Motor neuron (in vitro differentiated cells): ENCODE results near the gene LRCH4. TPM values are rescaled to one million over a fixed set of nuclear protein-coding genes. Genes with fewer than 3 reads are reported as not detected.
A peak's percentile ranks its signal among the peaks of the same experiment; 100 is the strongest.
"Not testable (repeated sequence)": the region's sequence is repeated elsewhere in the genome, so short reads cannot be mapped to it uniquely, and the experiment has no call there.

Experiments used
- ATAC-seq, 8 experiments: fragments of 200-7000 bp; cut with Tn5 transposase; replicated peaks in 6 of 8; 2 replicates each; pipeline ENCODE4 v1.8.0; 2021; ENCODE audit warnings: mild to moderate bottlenecking in 8 of 8, moderate library complexity in 8 of 8
- H3K27ac ChIP-seq, 2 donors: fragments of 250-450 bp; sonication (Bioruptor Pico); 2 replicates each; pipeline ENCODE4 v1.9.0; 2021; ENCODE audit warnings: antibody characterized with exemption in 2 of 2, mild to moderate bottlenecking in 2 of 2, moderate library complexity in 1 of 2
- H3K4me1 ChIP-seq, 2 donors: fragments of 250-450 bp; sonication (Bioruptor Pico); replicated peaks in 1 of 2; 2 replicates each; pipeline ENCODE4 v1.6.1; 2021; ENCODE audit warnings: antibody characterized with exemption in 2 of 2, mild to moderate bottlenecking in 2 of 2, moderate library complexity in 1 of 2
- H3K4me3 ChIP-seq, 5 donors: fragments of 250-450 bp; sonication (Bioruptor Pico); 2 replicates each; pipeline ENCODE4 v1.9.0; 2021; ENCODE audit warnings: antibody characterized with exemption in 5 of 5, mild to moderate bottlenecking in 5 of 5, moderate library complexity in 4 of 5
- WGBS, 10 experiments: fragments of 450-650 bp; shearing (Covaris generic); methylation state at CpG; one replicate each; pipeline ENCODE4 v1.0.0; 2022; 5-methylcytosine and 5-hydroxymethylcytosine counted together
- in situ Hi-C, 9 experiments: fragments of 400-800 bp; cut with MboI; loops; one replicate each; pipeline ENCODE4 v1.15.0; 2021; ENCODE audit warnings: low sequenced_read_pairs in 9 of 9, low pct_unique_long_range_greater_than_20kb in 2 of 9; ENCODE audit not compliant: unreplicated experiment in 9 of 9
- total RNA-seq, 8 experiments: library from RNA; unstranded; fragments of 300-600 nt; gene quantifications; 2 replicates each; pipeline versions ENCODE4 v1.2.3 to v1.2.4, GENCODE V29; 2022

LRCH4 gene
- total RNA-seq, 8 experiments from 2014 or later = 9.1 to 24.3 (median 18.6) TPM

- WGBS, 10 experiments = 77 to 96% (median 88%) methylated on average over 2 to 3 of the region's 3 CpGs; no CpG with 5 or more reads in 6 of the 10 experiments
- in situ Hi-C loops = loop anchor here in 5 of 9 experiments (10.0 to 25.0 kb wide), 2 partner anchors 78 to 91 kb away; partner anchors contain the start of genes SPACDR (in 4 of the 5) and TSC22D4 (in 1 of the 5)
- Histone ChIP-seq H3K27ac (no peak overlapping the region), H3K4me1 (peaks cover 0 to 2% of the 10 kb centered on the region in 2 donors), H3K4me3 (no peak overlapping the region)
- no peak for ATAC-seq
These were observed 32.9 kb downstream of the LRCH4 start for GRCh38 chr7:100553032-100553431.

- no peak overlapping the region for H3K4me3 ChIP-seq
- no peak overlapping the region for H3K27ac ChIP-seq
- in situ Hi-C loops = loop anchor here in 5 of 9 experiments (10.0 to 25.0 kb wide), 2 partner anchors 78 to 90 kb away; partner anchors contain the start of genes SPACDR (in 4 of the 5) and TSC22D4 (in 1 of the 5)
- ATAC-seq = no peak
- WGBS, 10 experiments = 20 to 100% (median 89%) methylated on average over 1 to 2 of the region's 2 CpGs; no CpG with 5 or more reads in 5 of the 10 experiments
- H3K4me1 ChIP-seq = peaks cover 2 to 7% of the 10 kb centered on the region in 2 donors
These were observed 33.4 kb downstream of the LRCH4 start for GRCh38 chr7:100552532-100552931.

- H3K4me3 ChIP-seq, H3K27ac ChIP-seq, ATAC-seq, in situ Hi-C loops: not testable (repeated sequence)
- peaks cover 25 to 34% of the 10 kb centered on the region in 2 donors for H3K4me1 ChIP-seq
- WGBS, 10 experiments = 20 to 100% (median 69%) methylated on average over 1 to 3 of the region's 5 CpGs; no CpG with 5 or more reads in 3 of the 10 experiments
These were observed 37.5 kb downstream of the LRCH4 start for GRCh38 chr7:100548446-100548845.

- no peak overlapping the region for H3K27ac ChIP-seq
- in situ Hi-C loops = no loop called here
- WGBS, 10 experiments = 37 to 100% (median 73%) methylated on average over 1 to 2 of the region's 2 CpGs; no CpG with 5 or more reads in 5 of the 10 experiments
These were observed 38.1 kb downstream of the LRCH4 start for GRCh38 chr7:100547872-100548271.

GRCh38 chr7:100546926-100547800 is 38.8 kb downstream of the LRCH4 start:
- 67 to 100% (median 72%) methylated on average over 1 to 4 of the region's 9 CpGs; no CpG with 5 or more reads in 4 of the 10 experiments for WGBS, 10 experiments
- peak overlapping the region; percentile 47 to 58 for H3K27ac ChIP-seq
- peak in 4 of 8 experiments; percentile 40 to 62 (median 50) for ATAC-seq
- in situ Hi-C loops = no loop called here
- H3K4me3 ChIP-seq = no peak overlapping the region
- peaks cover 25 to 34% of the 10 kb centered on the region in 2 donors for H3K4me1 ChIP-seq

More at GRCh38 chr7:100547872-100548271, 38.1 kb downstream of the LRCH4 start:
- Histone ChIP-seq H3K4me1 (peaks cover 25 to 34% of the 10 kb centered on the region in 2 donors), H3K4me3 (no peak overlapping the region)
- no peak for ATAC-seq

- Histone ChIP-seq H3K4me3 (no peak overlapping the region), H3K4me1 (peaks cover 25 to 34% of the 10 kb centered on the region in 2 donors), H3K27ac (peak overlapping the region; percentile 47 to 58)
- in situ Hi-C loops = no loop called here
- 56 to 93% (median 69%) methylated on average over 2 to 6 of the region's 10 CpGs; no CpG with 5 or more reads in 1 of the 10 experiments for WGBS, 10 experiments
- peak in 5 of 8 experiments; percentile 15 to 45 (median 31) for ATAC-seq
These were observed 39.6 kb downstream of the LRCH4 start for GRCh38 chr7:100546129-100546925.

- peak overlapping the region in 1 of 5 donors; percentile 12 for H3K4me3 ChIP-seq
- H3K27ac ChIP-seq = peak overlapping the region; percentile 12 to 13
- peak; percentile 85 to 97 (median 92) for ATAC-seq
- WGBS, 10 experiments = 7 to 100% (median 27%) methylated on average over 1 to 3 of the region's 3 CpGs; no CpG with 5 or more reads in 4 of the 10 experiments
- H3K4me1 ChIP-seq = peaks cover 25 to 34% of the 10 kb centered on the region in 2 donors
- in situ Hi-C loops = no loop called here
These were observed 40.4 kb downstream of the LRCH4 start for GRCh38 chr7:100545360-100546128.

- WGBS, 10 experiments = 0 to 100% (median 71%) methylated on average over 1 of the region's 1 CpG; no CpG with 5 or more reads in 3 of the 10 experiments
- ATAC-seq = no peak
- peaks cover 29 to 34% of the 10 kb centered on the region in 2 donors for H3K4me1 ChIP-seq
- no peak overlapping the region for H3K27ac ChIP-seq
- in situ Hi-C loops = no loop called here
- H3K4me3 ChIP-seq = no peak overlapping the region
These were observed 41.0 kb downstream of the LRCH4 start for GRCh38 chr7:100544967-100545359.

GRCh38 chr7:100544386-100544785 is 41.5 kb downstream of the LRCH4 start:
- H3K27ac ChIP-seq = no peak overlapping the region
- H3K4me3 ChIP-seq = no peak overlapping the region
- in situ Hi-C loops = no loop called here
- ATAC-seq = no peak
- H3K4me1 ChIP-seq = peaks cover 33 to 36% of the 10 kb centered on the region in 2 donors
- WGBS, 10 experiments = 50 to 100% (median 87%) methylated on average over 1 to 2 of the region's 5 CpGs; no CpG with 5 or more reads in 4 of the 10 experiments

GRCh38 chr7:100543586-100543985 is 42.3 kb downstream of the LRCH4 start:
- no peak overlapping the region for H3K4me3 ChIP-seq
- peaks cover 33 to 36% of the 10 kb centered on the region in 2 donors for H3K4me1 ChIP-seq
- no peak for ATAC-seq
- in situ Hi-C loops = no loop called here
- WGBS, 10 experiments = 13 to 100% (median 60%) methylated on average over 1 of the region's 1 CpG; no CpG with 5 or more reads in 2 of the 10 experiments
- H3K27ac ChIP-seq = no peak overlapping the region

- ATAC-seq, in situ Hi-C loops, H3K27ac ChIP-seq, H3K4me3 ChIP-seq: not testable (repeated sequence)
- WGBS, 10 experiments = 69 to 100% (median 91%) methylated on average over 1 to 7 of the region's 7 CpGs
- peaks cover 19% of the 10 kb centered on the region in 2 donors for H3K4me1 ChIP-seq
These were observed 44.6 kb downstream of the LRCH4 start for GRCh38 chr7:100541309-100541708.
